ENCODE measurements around the gene TGFBRAP1.

TGFBRAP1 gene

GRCh38 chr2:105362862-105363591 lies 33.5 kb upstream of the TGFBRAP1 start:
- Histone ChIP-seq H3K4me3 (replicated peaks; ENCODE audit: insufficient read depth, low read length) (no peak overlapping the region), H3K27me3 (ENCODE audit: insufficient read depth, poor library complexity, severe bottlenecking) (peaks cover 3% of the 10 kb centered on the region), H3K27ac (replicated peaks) (no peak overlapping the region)
- TF ChIP-seq SPI1 (IDR thresholded peaks at IDR 0.05; ENCODE audit: borderline replicate concordance, low read depth) = no peak
- TF ChIP-seq, protein P1, sequence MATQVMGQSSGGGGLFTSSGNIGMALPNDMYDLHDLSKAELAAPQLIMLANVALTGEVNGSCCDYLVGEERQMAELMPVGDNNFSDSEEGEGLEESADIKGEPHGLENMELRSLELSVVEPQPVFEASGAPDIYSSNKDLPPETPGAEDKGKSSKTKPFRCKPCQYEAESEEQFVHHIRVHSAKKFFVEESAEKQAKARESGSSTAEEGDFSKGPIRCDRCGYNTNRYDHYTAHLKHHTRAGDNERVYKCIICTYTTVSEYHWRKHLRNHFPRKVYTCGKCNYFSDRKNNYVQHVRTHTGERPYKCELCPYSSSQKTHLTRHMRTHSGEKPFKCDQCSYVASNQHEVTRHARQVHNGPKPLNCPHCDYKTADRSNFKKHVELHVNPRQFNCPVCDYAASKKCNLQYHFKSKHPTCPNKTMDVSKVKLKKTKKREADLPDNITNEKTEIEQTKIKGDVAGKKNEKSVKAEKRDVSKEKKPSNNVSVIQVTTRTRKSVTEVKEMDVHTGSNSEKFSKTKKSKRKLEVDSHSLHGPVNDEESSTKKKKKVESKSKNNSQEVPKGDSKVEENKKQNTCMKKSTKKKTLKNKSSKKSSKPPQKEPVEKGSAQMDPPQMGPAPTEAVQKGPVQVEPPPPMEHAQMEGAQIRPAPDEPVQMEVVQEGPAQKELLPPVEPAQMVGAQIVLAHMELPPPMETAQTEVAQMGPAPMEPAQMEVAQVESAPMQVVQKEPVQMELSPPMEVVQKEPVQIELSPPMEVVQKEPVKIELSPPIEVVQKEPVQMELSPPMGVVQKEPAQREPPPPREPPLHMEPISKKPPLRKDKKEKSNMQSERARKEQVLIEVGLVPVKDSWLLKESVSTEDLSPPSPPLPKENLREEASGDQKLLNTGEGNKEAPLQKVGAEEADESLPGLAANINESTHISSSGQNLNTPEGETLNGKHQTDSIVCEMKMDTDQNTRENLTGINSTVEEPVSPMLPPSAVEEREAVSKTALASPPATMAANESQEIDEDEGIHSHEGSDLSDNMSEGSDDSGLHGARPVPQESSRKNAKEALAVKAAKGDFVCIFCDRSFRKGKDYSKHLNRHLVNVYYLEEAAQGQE (IDR thresholded peaks at IDR 0.05; ENCODE audit: insufficient replicate concordance, low read depth) = no peak
- no peak for TF ChIP-seq GABPA (IDR thresholded peaks at IDR 0.05; ENCODE audit: low read depth)
- TF ChIP-seq CTCF (IDR thresholded peaks at IDR 0.05; ENCODE audit: insufficient read depth, low read length) = no peak
- TF ChIP-seq POLR2AphosphoS5 (IDR thresholded peaks at IDR 0.05; ENCODE audit: low read depth) = no peak
- no peak for DNase-seq (ENCODE audit: low read depth in 1 of 2, low spot score in 1 of 2)

- DNase-seq (ENCODE audit: low read depth in 1 of 2, low spot score in 1 of 2) = no peak
- no peak overlapping the region for H3K4me3 ChIP-seq (replicated peaks; ENCODE audit: insufficient read depth, low read length)
- H3K27me3 ChIP-seq (ENCODE audit: insufficient read depth, poor library complexity, severe bottlenecking) = no peaks in the 10 kb centered on the region
- TF ChIP-seq GABPA (IDR thresholded peaks at IDR 0.05; ENCODE audit: low read depth) = no peak
- TF ChIP-seq POLR2AphosphoS5 (IDR thresholded peaks at IDR 0.05; ENCODE audit: low read depth) = no peak
- TF ChIP-seq, protein P1 (IDR thresholded peaks at IDR 0.05; ENCODE audit: insufficient replicate concordance, low read depth) = no peak
- no peak for TF ChIP-seq SPI1 (IDR thresholded peaks at IDR 0.05; ENCODE audit: borderline replicate concordance, low read depth)
- no peak for TF ChIP-seq CTCF (IDR thresholded peaks at IDR 0.05; ENCODE audit: insufficient read depth, low read length)
- H3K27ac ChIP-seq (replicated peaks) = no peak overlapping the region
Measured at GRCh38 chr2:105361102-105361889, 31.8 kb upstream of the TGFBRAP1 start.

GRCh38 chr2:105358593-105358992 lies 29.1 kb upstream of the TGFBRAP1 start:
- no peak for DNase-seq (ENCODE audit: low read depth in 1 of 2, low spot score in 1 of 2)
- H3K27me3 ChIP-seq (ENCODE audit: insufficient read depth, poor library complexity, severe bottlenecking) = no peaks in the 10 kb centered on the region
- TF ChIP-seq POLR2AphosphoS5 (IDR thresholded peaks at IDR 0.05; ENCODE audit: low read depth) (no peak), SPI1 (IDR thresholded peaks at IDR 0.05; ENCODE audit: borderline replicate concordance, low read depth) (no peak), CTCF (IDR thresholded peaks at IDR 0.05; ENCODE audit: insufficient read depth, low read length) (no peak)
- TF ChIP-seq, protein P1 (IDR thresholded peaks at IDR 0.05; ENCODE audit: insufficient replicate concordance, low read depth) = no peak
- H3K27ac ChIP-seq (replicated peaks) = no peak overlapping the region
- no peak overlapping the region for H3K4me3 ChIP-seq (replicated peaks; ENCODE audit: insufficient read depth, low read length)
